HTR-8/SVneo (cell line): ENCODE data around the gene CAMK1D.
A peak's percentile ranks its signal among the peaks of the same experiment; 100 is the strongest.
"Not testable (repeated sequence)": the region's sequence is repeated elsewhere in the genome, so short reads cannot be mapped to it uniquely, and the experiment has no call there.

Experiments used
- DNase-seq: peaks from one replicate; pipeline ENCODE4 v3.0.0; 2011; ENCODE audit warnings: low spot score, mixed read lengths; ENCODE audit not compliant: insufficient read length
- FAIRE-seq: peaks from 2 replicates; lab custom pipeline; 2011; peaks lifted over from hg19 to GRCh38; lab: Jason Lieb, UNC

The CAMK1D gene

DNA sequence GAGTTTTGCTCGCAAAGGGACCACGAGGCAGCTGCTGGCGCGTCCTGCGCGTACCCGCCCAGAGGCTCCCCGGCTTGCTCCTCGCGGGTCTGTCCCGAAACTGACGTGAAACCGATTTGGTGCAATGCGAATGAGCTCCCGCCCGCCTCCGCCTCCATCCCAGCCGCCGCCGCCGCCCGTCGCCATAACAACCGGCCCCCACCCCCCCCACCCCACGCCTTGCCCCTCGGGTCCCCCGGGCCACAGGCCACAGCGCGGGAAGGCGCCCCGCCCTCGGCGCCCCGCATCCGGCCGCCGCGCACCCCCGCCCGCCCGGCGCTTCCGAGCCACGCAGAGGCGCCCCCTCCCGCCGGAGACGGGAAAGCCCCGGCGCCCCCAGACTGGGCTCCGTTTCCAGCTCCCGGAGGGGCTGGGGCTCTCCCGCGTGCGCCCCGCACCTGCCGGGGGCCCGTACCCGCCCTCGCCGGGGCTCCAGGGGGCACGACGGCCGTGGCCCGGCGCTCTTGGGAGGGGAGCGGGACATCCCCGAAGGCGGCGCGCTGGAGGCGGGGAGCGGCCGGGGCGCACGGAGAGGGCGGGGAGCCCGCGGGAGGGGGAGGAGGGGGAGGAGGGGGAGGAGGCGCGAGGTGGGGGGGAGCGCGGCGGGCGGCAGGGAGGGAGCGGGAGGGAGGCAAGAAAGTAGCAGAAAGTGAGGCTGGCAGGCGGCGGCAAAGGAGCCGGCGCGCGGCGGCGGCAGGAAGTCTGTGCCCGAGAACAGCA lies at the start of gene CAMK1D:
CAMK1D (plus strand) TSS at position 678 of the 759 bp plus-strand sequence.
- FAIRE-seq (no peak), DNase-seq (peak; percentile 48)

- FAIRE-seq, DNase-seq: not testable (repeated sequence)
These were observed 48.3 kb upstream of the CAMK1D start for GRCh38 chr10:12301036-12301435.

- FAIRE-seq (no peak), DNase-seq (no peak)
These were observed 41.3 kb upstream of the CAMK1D start for GRCh38 chr10:12308057-12308456.

DNA sequence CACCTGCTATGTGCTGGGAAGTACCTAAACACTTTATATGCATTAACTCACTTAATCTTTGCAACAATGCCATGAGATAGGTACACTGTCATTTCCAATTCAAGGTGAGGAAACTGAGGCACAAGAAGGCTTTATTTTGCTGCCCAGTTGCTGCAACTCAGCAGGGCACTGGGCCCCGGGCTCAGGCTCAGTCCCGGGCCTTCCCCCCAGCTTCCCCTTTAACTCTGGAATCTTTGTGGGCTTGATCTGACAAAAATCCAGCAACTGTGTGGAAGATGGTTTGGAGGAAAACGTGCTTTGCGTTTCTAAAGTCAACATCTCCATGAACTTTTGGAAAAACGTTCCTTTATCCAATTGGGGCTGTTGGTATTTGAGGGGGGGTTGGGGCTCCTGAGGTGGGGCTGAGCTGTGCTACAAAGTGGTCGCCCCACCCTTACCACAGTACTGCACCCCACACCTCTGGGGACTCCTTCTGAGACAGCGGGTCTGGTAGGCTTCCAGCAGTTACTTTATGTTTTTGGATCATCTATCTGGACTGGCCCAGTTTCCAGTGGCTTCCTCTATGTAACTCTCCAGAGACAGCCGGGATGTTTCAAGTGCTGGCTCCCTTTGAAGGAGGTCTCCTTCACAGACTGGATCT lies 40.5 kb upstream of the CAMK1D start:
- FAIRE-seq (no peak), DNase-seq (no peak)

- FAIRE-seq, DNase-seq: not testable (repeated sequence)
These were observed 39.6 kb upstream of the CAMK1D start for GRCh38 chr10:12309783-12310182.

DNA sequence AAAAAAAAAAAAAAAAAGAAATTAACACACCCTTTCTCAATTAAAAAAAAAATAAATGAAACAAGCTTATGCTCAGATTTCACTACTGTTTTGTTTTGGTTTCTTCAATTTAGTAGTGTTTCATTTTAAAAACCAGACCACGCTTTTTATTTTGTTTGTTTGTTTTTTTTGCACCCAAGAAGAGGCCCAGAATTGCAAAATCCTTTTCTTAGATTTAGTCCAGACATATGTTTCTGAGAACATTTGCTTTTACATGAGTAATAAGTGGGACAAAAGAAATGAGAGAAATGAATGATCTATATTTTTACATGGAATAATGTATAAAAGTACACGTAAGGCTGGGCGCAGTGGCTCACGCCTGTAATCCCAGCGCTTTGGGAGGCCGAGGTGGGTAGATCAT lies 34.5 kb upstream of the CAMK1D start:
- DNase-seq (no peak), FAIRE-seq (no peak)

- FAIRE-seq (no peak), DNase-seq (no peak)
These were observed 30.3 kb upstream of the CAMK1D start for GRCh38 chr10:12319076-12319475.

GRCh38 chr10:12320892-12321291 lies 28.5 kb upstream of the CAMK1D start:
- no peak for DNase-seq
- FAIRE-seq: no peak

GRCh38 chr10:12321641-12322040 lies 27.7 kb upstream of the CAMK1D start:
- DNase-seq (no peak), FAIRE-seq (no peak)

DNA sequence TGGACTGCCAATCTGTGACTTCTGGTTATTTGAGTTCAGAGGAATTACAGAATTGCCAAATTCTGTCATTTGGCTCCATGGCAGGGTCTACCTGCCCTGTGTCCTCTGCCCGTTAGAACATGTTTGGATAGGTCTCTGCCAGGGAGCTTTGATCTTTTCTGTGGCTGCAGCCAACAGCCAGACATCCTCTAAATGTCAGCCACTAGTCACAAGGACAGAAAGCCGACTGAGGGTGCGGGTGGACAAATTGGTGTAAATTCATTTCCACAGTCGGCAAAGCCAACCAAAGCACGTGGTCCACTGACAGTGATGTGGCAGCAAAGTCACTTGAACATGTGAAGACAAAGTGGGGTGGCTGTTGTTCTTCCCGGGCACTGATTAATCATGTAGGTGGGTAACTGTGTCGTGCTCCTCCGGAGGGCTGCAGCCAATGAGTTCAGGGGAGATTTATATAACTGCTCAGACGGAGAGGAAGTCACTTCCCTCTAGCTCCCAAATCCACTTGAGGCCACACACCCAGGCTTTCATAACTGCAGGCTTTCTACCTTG lies 26.7 kb upstream of the CAMK1D start:
- DNase-seq: no peak
- FAIRE-seq: no peak

GRCh38 chr10:12324530-12324929 lies 24.8 kb upstream of the CAMK1D start:
- no peak for FAIRE-seq
- no peak for DNase-seq

DNA sequence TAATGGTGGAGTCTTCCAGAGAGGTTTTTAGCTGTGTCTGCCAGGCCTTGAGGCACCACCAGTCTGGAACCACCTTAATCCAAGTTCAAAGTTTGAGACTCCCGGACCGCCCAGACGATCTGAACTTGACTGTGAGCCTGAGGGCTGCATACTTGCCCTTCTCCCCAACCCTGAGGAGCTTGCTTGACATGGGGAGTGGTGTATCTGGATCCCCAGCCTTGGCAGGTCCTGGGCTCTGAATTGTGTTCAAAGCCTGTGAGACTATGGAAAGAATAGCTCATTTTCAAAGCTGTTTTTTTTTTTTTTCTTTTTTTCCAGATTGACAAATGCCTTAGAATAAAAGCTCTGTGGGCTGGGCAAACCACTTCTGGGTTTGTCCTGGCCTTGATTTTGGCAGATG lies 22.3 kb upstream of the CAMK1D start:
- no peak for FAIRE-seq
- no peak for DNase-seq

GRCh38 chr10:12327476-12327875 lies 21.9 kb upstream of the CAMK1D start:
- FAIRE-seq (no peak), DNase-seq (no peak)

DNA sequence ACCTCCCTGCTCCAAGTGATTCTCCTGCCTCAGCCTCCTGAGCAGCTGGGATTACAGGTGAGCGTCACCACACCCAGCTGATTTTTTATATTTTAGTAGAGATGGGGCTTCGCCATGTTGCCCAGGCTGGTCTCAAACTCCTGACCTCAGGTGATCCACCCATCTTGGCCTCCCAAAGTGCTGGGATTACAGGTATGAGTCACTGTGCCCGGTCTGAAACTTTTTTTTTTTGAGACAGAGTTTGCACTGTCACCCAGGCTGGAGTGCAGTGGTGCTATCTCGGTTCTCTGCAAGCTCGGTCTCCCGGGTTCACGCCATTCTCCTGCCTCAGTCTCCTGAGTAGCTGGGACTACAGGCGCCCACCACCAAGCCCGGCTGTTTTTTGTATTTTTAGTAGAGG lies 21.0 kb upstream of the CAMK1D start:
- FAIRE-seq, DNase-seq: not testable (repeated sequence)

GRCh38 chr10:12332572-12333379 lies 16.6 kb upstream of the CAMK1D start:
- FAIRE-seq: no peak
- no peak for DNase-seq

DNA sequence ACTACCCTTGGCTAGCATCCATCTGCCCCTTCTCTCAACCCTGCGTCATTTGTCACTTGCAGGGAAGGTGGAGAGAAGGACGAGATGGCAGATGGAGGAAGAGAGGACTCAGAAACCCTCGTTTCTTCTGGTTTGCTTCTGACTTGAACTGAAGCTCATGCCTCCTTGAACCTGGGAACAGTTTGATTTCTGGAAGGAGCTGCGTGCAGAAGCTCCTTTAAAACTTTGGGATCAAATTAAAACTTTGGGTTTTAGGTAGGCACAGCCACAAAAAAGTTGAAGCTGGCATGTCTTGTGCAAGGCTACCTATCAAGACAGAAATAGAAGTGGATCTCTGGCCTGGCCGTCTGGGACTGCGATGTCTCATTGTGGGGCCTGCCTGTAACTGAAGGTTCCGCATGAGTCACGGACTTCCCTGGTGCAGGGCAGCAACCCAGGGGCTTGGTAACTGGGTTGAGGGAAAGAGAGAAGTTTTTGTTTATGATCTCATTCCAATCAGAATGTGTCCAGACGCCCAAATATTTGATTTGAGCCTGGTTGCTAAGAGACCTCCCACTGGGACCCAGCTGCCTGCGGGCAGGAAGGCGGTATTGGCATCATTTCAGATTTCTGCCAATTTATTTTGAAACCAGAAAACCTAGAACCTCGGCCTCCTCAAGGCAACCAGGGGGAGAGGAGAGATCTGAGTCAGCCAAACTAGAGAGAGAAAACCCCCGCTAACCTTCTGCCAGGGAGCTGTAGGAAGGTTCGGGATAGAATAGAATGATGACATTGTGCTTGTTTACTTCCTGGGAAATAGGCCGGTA lies 15.8 kb upstream of the CAMK1D start:
- FAIRE-seq: no peak
- DNase-seq: peak; percentile 89

DNA sequence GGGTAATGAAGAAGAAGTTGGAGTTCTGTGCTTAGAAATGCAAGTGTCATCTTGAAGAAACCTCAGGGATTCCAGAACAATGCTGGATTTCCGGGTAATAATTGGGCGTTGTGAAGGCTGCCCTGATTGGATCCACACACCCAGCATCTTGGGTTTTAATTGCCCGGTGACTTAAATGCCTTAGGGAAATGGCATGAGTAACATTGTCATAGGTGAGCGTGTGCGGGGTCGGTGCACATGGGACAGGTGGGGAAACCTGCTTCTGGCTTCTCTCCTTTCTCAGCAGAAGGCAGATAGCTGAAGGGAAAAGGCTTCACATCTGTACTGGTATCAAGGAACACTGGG lies 15.2 kb upstream of the CAMK1D start:
- FAIRE-seq (no peak), DNase-seq (no peak)

GRCh38 chr10:12335169-12335568 lies 14.2 kb upstream of the CAMK1D start:
- not testable (repeated sequence) for FAIRE-seq, DNase-seq

DNA sequence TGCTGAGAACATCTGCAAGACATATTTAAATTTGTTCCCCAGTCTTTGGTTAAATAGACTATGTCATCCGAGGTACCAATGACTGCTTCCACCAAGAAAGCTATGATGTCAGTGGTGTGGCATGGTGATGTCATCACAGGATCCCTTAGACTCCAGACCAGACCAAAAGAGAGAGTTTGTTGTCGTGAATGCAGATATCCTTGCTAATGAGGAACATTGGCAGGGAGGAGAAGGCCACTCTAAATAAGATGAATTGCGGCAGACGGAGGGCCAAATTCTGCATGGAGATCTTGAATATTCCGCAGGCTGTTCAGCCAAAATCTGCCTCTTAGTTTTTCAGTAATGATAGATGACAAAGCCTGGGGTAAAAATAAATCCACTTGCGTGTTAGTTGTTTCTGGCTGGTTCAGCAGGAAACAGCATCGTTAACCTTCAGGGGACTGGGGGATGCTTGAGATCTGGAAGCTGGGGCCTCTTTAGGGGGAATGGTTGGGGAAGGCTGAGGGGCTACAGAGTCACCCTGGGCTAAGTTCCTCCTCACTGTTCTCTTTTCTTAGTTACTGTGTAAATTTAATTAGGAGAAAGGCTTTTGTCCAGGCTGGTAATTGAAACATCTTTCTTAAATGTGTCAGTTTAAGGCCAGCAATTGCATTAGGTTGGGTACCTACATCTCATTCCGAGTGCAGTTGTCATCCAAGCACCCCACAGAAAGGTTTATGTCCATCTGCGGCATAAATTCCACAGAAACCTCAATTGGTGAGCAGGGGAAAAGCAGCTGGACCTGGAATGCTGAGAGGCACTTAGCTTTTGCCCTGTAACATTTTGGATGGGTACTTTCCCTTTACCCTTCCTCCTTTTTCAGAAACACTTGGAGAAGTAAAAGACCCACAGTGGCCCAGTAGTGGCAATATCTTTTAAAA lies 11.6 kb upstream of the CAMK1D start:
- DNase-seq: no peak
- no peak for FAIRE-seq
